ENCODE results near the gene ZNF845. TPM values are rescaled to one million over a fixed set of nuclear protein-coding genes. Genes with fewer than 3 reads are reported as not detected.

The ZNF845 gene
- total RNA-seq, 1 experiment from 2014 or later = 8.6 TPM

- CTCF ChIA-PET = no interaction called here
- DNase-seq (ENCODE audit: low spot score) = no peak
- no peak overlapping the region for H3K27ac ChIP-seq (ENCODE audit: low read depth, low read length, poor library complexity, severe bottlenecking)
- POLR2A ChIA-PET (ENCODE audit: low non-redundant PET) = no interaction called here
- TF ChIP-seq CTCF (conservative IDR thresholded peaks at IDR 0.05; ENCODE audit: low read depth, low read length) = no peak
- no peak for TF ChIP-seq EZH2 (IDR thresholded peaks at IDR 0.05; ENCODE audit: borderline replicate concordance, low read depth, low read length, poor library complexity, severe bottlenecking)
- H3K36me3 ChIP-seq (ENCODE audit: insufficient read depth, low read length, poor library complexity, severe bottlenecking) = no peaks in the 10 kb centered on the region
- BruUV-seq (replicated peaks) = no TSS peak
- no peaks in the 10 kb centered on the region for H3K4me1 ChIP-seq (ENCODE audit: insufficient read depth, low read length, poor library complexity, severe bottlenecking)
- intact Hi-C loops (cut with micrococcal nuclease; ENCODE audit: unreplicated experiment) = no loop called here
- H3K9me3 ChIP-seq (ENCODE audit: low read depth, low read length, poor library complexity, severe bottlenecking) = no peaks in the 10 kb centered on the region
- H3K27me3 ChIP-seq (replicated peaks; ENCODE audit: insufficient read depth, low read depth, low read length, poor library complexity) = no peaks in the 10 kb centered on the region
- H3K4me3 ChIP-seq (ENCODE audit: low read depth, low read length, poor library complexity, severe bottlenecking) = no peak overlapping the region
Observed at GRCh38 chr19:53311897-53312296, 21.7 kb upstream of the ZNF845 start.

- no peaks in the 10 kb centered on the region for H3K27me3 ChIP-seq (replicated peaks; ENCODE audit: insufficient read depth, low read depth, low read length, poor library complexity)
- intact Hi-C loops (cut with micrococcal nuclease; ENCODE audit: unreplicated experiment) = no loop called here
- peaks cover 15% of the 10 kb centered on the region for H3K9me3 ChIP-seq (ENCODE audit: low read depth, low read length, poor library complexity, severe bottlenecking)
- H3K4me3 ChIP-seq (ENCODE audit: low read depth, low read length, poor library complexity, severe bottlenecking) = no peak overlapping the region
- no peak overlapping the region for H3K27ac ChIP-seq (ENCODE audit: low read depth, low read length, poor library complexity, severe bottlenecking)
- CTCF ChIA-PET = no interaction called here
- no TSS peak for BruUV-seq (replicated peaks)
- H3K4me1 ChIP-seq (ENCODE audit: insufficient read depth, low read length, poor library complexity, severe bottlenecking) = no peaks in the 10 kb centered on the region
- H3K36me3 ChIP-seq (ENCODE audit: insufficient read depth, low read length, poor library complexity, severe bottlenecking) = no peaks in the 10 kb centered on the region
- POLR2A ChIA-PET (ENCODE audit: low non-redundant PET) = no interaction called here
- DNase-seq (ENCODE audit: low spot score) = no peak
- TF ChIP-seq CTCF (conservative IDR thresholded peaks at IDR 0.05; ENCODE audit: low read depth, low read length) = no peak
- no peak for TF ChIP-seq EZH2 (IDR thresholded peaks at IDR 0.05; ENCODE audit: borderline replicate concordance, low read depth, low read length, poor library complexity, severe bottlenecking)
Observed at GRCh38 chr19:53328967-53329366, 4.6 kb upstream of the ZNF845 start.

GRCh38 chr19:53332484-53332883, 1.1 kb upstream of the ZNF845 start:
- no TSS peak for BruUV-seq (replicated peaks)
- H3K9me3 ChIP-seq (ENCODE audit: low read depth, low read length, poor library complexity, severe bottlenecking) = peaks cover 5% of the 10 kb centered on the region
- ChIA-PET POLR2A (ENCODE audit: low non-redundant PET) (no interaction called here), CTCF (no interaction called here)
- intact Hi-C loops (cut with micrococcal nuclease; ENCODE audit: unreplicated experiment) = no loop called here
- no peak for TF ChIP-seq CTCF (conservative IDR thresholded peaks at IDR 0.05; ENCODE audit: low read depth, low read length)
- TF ChIP-seq EZH2 (IDR thresholded peaks at IDR 0.05; ENCODE audit: borderline replicate concordance, low read depth, low read length, poor library complexity, severe bottlenecking) = no peak
- no peaks in the 10 kb centered on the region for H3K27me3 ChIP-seq (replicated peaks; ENCODE audit: insufficient read depth, low read depth, low read length, poor library complexity)
- DNase-seq (ENCODE audit: low spot score) = no peak
- H3K27ac ChIP-seq (ENCODE audit: low read depth, low read length, poor library complexity, severe bottlenecking) = no peak overlapping the region
- H3K36me3 ChIP-seq (ENCODE audit: insufficient read depth, low read length, poor library complexity, severe bottlenecking) = no peaks in the 10 kb centered on the region
- H3K4me3 ChIP-seq (ENCODE audit: low read depth, low read length, poor library complexity, severe bottlenecking) = peak overlapping the region; percentile 95
- H3K4me1 ChIP-seq (ENCODE audit: insufficient read depth, low read length, poor library complexity, severe bottlenecking) = no peaks in the 10 kb centered on the region

Data from A673 (cell line).